Heart right ventricle (tissue), 16 donors: Measurements from ENCODE around the gene VANGL2. TPM values are rescaled to one million over a fixed set of nuclear protein-coding genes. Genes with fewer than 3 reads are reported as not detected.

ENCODE experiments used
- ATAC-seq, 8 donors: fragments of 200-7000 bp; cut with Tn5 transposase; one replicate each; pipeline ENCODE4 v1.9.1; 2020; ENCODE audit warnings: mild to moderate bottlenecking in 8 of 8, moderate library complexity in 8 of 8, moderate number of reproducible peaks in 1 of 8
- DNase-seq, 2 donors: peaks; one replicate each; pipeline ENCODE4 v3.0.0-alpha.2; 2020
- H3K27ac ChIP-seq, 10 donors: fragments of 200-600 bp; sonication (generic) in 2 of 10; one replicate each; pipeline versions ENCODE4 v1.5.0 to v1.8.0; 2020 to 2022; ENCODE audit warnings: mild to moderate bottlenecking in 3 of 10
- H3K27me3 ChIP-seq, 7 donors: fragments of 200-600 bp; one replicate each; pipeline ENCODE4 v1.8.0; 2021 to 2022; ENCODE audit warnings: mild to moderate bottlenecking in 2 of 7
- H3K36me3 ChIP-seq, 9 donors: fragments of 200-600 bp; sonication (generic) in 1 of 9; one replicate each; pipeline versions ENCODE4 v1.5.0 to v1.8.0; 2020 to 2022; ENCODE audit warnings: mild to moderate bottlenecking in 2 of 9
- H3K4me1 ChIP-seq, 9 donors: fragments of 200-600 bp; sonication (generic) in 1 of 9; one replicate each; pipeline versions ENCODE4 v1.5.0 to v1.8.0; 2020 to 2022; ENCODE audit warnings: mild to moderate bottlenecking in 4 of 9
- H3K4me3 ChIP-seq, 10 donors: fragments of 200-600 bp; sonication (generic) in 2 of 10; one replicate each; pipeline versions ENCODE4 v1.5.0 to v1.8.0; 2020 to 2022; ENCODE audit warnings: mild to moderate bottlenecking in 7 of 10, moderate library complexity in 2 of 10
- H3K9me3 ChIP-seq, 11 donors: fragments of 200-600 bp in 10 of 11; sonication (generic) in 2 of 11; one replicate each; pipeline versions ENCODE4 v1.5.0 to v1.8.0; 2013 to 2022; ENCODE audit warnings: mild to moderate bottlenecking in 2 of 11, control low read depth in 1 of 11, moderate library complexity in 1 of 11
- WGBS, 2 donors: extraction: QIAGEN DNeasy Blood & Tissue Kit; methylation state at CpG; one replicate each; pipeline ENCODE4 v1.1.7; 2013; ENCODE audit warnings: inconsistent platforms in 1 of 2; 5-methylcytosine and 5-hydroxymethylcytosine counted together
- intact Hi-C, 10 donors: fragments of 100-400 bp; cut with DNase I; formaldehyde crosslinking; loops; one replicate each; pipeline versions ENCODE4 v1.11.1 to v1.14.2; 2022
- polyA plus RNA-seq, 2 donors: library from polyadenylated mRNA; stranded (reverse); fragments of 200-250 nt; gene quantifications; one replicate each; pipeline ENCODE4 v1.2.3, GENCODE V29; 2013
- total RNA-seq, 10 donors: library from RNA; stranded (reverse); fragmentation: NEBNext Ultra II Directional in 3 of 10; extraction: Animal tissue kit (Norgen Biotek cat#: 25700) in 3 of 10; gene quantifications; one replicate each; pipeline versions ENCODE4 v1.2.1 to v1.2.4, GENCODE V29; 2021 to 2023
- TF ChIP-seq, protein P1 (sequence below), 9 donors: fragments of 200-600 bp; sonication (generic) in 2 of 9; IDR thresholded peaks; one replicate each; pipeline versions ENCODE4 v1.5.0 to v1.8.0; 2021 to 2022; ENCODE audit warnings: antibody characterized with exemption in 9 of 9, mild to moderate bottlenecking in 5 of 9, moderate library complexity in 1 of 9
- donor health status: Arrhythmogenic right ventricular cardiomyopathy.
- donor health status: ischemic (EF 13 %, LVEDD 7.1; RV severe dilation, severe dysfunction).
- donor health status: healthy with polysubstance abuse.
- donor health status: DM: no; HTN: yes; CAD: no.
- donor health status: DM: no; HTN: no; CAD: no.
- donor health status: ischemic (EF 25% LVEDD 6.9; RV normal size, moderate dysfunction).
- donor health status: ischemic (EF 25% LVEDD 5.7; RV mildly dilated, moderate dysfunction).
- donor health status: healthy.
- donor health status: DM: yes; HTN: yes; CAD: no.
- donor health status: Ischemic cardiomyopathy.
- donor health status: ischemic (EF 35%, LVEDD 5.7; RV mildly dilated, moderate dysfunction).
- donor health status: nonischemic (EF 11% LVEDD 7.7; RV severe dilation, severe dysfunction).
- donor health status: DM: yes; HTN: yes; CAD: no.
- donor health status: PGD.
- donor health status: ischemic (EF 29% LVEDD 5.4; RV normal size, mild dysfunction).
- donor health status: nonischemic (EF 23%, LVEDD 6.1; RV moderate dilation, normal function).

The VANGL2 gene
- total and polyA plus RNA-seq, 12 donors, result 0.68 to 4.1 (median 1.9) TPM

DNA sequence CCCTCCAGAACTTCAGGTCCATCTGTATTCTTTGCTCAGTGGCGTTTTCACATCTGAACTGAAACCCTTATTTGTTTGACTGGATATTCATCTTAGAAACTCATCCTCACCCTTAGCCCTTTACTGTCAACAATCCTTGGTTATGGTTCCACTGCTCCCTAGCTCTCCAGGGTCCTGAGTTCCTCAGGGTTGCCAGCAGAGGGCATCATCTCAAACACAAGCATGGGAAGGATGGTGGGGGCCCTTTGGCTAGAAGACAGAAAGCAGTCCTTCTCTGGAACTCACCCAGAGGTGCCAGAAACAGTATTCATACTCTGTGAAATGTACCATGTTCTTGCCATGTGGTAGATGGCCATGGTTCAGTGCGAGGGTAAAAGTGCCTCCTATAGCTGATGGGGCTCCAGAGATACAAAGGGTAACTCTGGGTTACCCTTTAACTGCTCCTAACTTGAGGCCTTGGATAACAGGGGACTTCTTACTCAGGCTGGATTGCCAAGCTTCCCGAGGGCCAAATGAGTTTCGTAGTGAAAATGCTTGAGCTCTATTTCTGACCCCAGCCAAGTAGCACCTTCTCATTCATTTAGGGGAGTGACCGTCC, 45.9 kb upstream of the VANGL2 start:
- H3K27me3 ChIP-seq, result no peaks in the 10 kb centered on the region
- H3K36me3 ChIP-seq, result peaks cover 0 to 100% (median 88%) of the 10 kb centered on the region in 9 donors
- TF ChIP-seq, protein P1, sequence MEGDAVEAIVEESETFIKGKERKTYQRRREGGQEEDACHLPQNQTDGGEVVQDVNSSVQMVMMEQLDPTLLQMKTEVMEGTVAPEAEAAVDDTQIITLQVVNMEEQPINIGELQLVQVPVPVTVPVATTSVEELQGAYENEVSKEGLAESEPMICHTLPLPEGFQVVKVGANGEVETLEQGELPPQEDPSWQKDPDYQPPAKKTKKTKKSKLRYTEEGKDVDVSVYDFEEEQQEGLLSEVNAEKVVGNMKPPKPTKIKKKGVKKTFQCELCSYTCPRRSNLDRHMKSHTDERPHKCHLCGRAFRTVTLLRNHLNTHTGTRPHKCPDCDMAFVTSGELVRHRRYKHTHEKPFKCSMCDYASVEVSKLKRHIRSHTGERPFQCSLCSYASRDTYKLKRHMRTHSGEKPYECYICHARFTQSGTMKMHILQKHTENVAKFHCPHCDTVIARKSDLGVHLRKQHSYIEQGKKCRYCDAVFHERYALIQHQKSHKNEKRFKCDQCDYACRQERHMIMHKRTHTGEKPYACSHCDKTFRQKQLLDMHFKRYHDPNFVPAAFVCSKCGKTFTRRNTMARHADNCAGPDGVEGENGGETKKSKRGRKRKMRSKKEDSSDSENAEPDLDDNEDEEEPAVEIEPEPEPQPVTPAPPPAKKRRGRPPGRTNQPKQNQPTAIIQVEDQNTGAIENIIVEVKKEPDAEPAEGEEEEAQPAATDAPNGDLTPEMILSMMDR (IDR thresholded peaks at IDR 0.05), result peak in 7 of 9 donors; percentile 31 to 53 (median 41)
- peaks cover 0 to 17% (median 4%) of the 10 kb centered on the region in 9 donors for H3K4me1 ChIP-seq
- intact Hi-C loops, result no loop called here
- peak in 1 of 8 donors; percentile 34 for ATAC-seq
- no peak for DNase-seq
- H3K9me3 ChIP-seq, result no peaks in the 10 kb centered on the region
- H3K4me3 ChIP-seq, result no peak overlapping the region
- WGBS, 2 donors, result 68 to 79% methylated on average over 5 of the region's 5 CpGs
- no peak overlapping the region for H3K27ac ChIP-seq

DNA sequence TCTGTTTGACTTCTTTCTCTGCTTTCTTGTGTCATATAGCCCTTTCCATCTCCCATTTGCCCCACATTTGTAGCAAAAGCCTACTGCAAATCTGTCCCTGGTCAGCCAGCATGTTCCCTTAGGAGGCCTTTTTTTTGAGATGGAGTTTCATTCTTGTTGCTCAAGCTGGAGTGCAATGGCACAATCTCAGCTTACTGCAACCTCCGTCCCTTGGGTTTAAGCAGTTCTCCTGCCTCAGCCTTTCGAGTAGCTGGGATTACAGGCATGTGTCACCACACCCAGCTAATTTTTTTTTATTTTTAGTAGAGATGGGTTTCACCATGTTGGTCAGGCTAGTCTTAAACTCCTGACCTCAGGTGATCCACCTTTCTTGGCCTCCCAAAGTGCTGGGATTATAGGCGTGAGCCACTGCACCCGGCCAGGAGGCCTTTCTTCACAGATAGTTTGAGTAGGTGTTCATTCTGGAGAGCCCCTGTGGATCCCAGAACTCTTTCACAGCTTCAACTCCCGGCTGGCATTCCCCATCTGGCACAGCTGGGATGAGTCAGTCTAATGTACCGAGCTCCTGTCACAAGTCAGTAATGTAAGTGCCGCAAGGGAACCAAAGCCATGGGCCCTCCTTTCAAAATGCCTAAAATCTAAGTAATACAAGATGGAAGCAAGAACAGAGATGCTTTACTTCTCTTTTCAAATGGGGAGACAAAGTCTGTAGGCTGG, 42.9 kb upstream of the VANGL2 start:
- intact Hi-C loops, result no loop called here
- DNase-seq (no peak), ATAC-seq (peak in 2 of 8 donors; percentile 8 to 18)
- H3K4me1 ChIP-seq, result peaks cover 0 to under 1% (median 0%) of the 10 kb centered on the region in 9 donors
- 83 to 89% methylated on average over 7 of the region's 7 CpGs for WGBS, 2 donors
- peaks cover 0 to 88% (median 60%) of the 10 kb centered on the region in 9 donors for H3K36me3 ChIP-seq
- no peaks in the 10 kb centered on the region for H3K9me3 ChIP-seq
- TF ChIP-seq, protein P1 (IDR thresholded peaks at IDR 0.05), result no peak
- H3K27me3 ChIP-seq, result no peaks in the 10 kb centered on the region
- H3K27ac ChIP-seq, result no peak overlapping the region
- no peak overlapping the region for H3K4me3 ChIP-seq

DNA sequence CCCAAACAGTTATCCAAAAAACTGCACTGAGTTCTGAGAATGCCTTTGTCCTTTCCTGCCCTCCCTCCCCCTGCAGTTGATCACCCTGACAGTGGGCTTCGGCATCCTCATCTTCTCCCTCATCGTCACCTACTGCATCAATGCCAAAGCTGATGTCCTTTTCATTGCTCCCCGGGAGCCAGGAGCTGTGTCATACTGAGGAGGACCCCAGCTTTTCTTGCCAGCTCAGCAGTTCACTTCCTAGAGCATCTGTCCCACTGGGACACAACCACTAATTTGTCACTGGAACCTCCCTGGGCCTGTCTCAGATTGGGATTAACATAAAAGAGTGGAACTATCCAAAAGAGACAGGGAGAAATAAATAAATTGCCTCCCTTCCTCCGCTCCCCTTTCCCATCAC, 42.3 kb upstream of the VANGL2 start:
- no peaks in the 10 kb centered on the region for H3K9me3 ChIP-seq
- H3K4me3 ChIP-seq, result no peak overlapping the region
- TF ChIP-seq, protein P1 (IDR thresholded peaks at IDR 0.05), result no peak
- H3K4me1 ChIP-seq, result no peaks in the 10 kb centered on the region
- ATAC-seq (no peak), DNase-seq (no peak)
- peaks cover 0 to 82% (median 54%) of the 10 kb centered on the region in 9 donors for H3K36me3 ChIP-seq
- H3K27ac ChIP-seq, result no peak overlapping the region
- WGBS, 2 donors, result 81 to 86% methylated on average over 4 of the region's 4 CpGs
- intact Hi-C loops, result no loop called here
- H3K27me3 ChIP-seq, result no peaks in the 10 kb centered on the region

DNA sequence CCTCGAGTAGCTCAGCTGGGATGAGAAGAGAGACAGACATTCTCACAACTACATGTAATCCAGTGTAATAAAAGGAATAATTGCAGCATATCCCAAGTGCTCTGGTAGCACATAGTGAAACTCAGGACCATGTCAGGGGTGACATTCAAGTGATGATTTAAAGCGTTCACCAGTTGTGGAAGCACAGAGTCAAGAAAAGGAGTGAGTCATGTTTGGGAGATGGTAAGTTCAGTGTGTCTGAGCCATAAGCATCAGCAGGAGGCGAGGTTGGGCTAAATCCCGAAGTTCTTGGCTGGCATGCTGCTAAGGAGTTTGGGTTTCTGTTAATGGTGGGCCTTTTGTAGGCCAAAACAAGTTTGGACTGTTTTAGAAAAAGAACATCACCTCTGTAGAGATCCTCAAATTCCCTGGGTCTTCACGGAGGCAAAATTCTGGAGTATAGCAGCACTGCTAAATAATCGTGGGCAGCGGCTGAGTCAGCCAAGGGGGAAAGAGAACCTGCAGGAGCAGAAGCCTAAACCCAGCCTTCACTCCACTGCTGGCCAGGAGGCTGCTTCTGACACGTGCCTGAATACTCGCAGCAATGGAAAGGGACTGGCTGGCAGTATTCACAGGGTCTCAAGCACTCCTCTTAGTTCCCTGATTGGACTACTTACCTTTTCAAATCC, 40.7 kb upstream of the VANGL2 start:
- 85 to 86% methylated on average over 9 of the region's 9 CpGs for WGBS, 2 donors
- DNase-seq (no peak), ATAC-seq (no peak)
- H3K27ac ChIP-seq, result no peak overlapping the region
- TF ChIP-seq, protein P1 (IDR thresholded peaks at IDR 0.05), result no peak
- no peaks in the 10 kb centered on the region for H3K4me1 ChIP-seq
- intact Hi-C loops, result loop anchor here in 1 of 10 donors (1.0 kb wide), 1 partner anchor 13 kb away; no protein-coding TSS in a partner anchor
- H3K4me3 ChIP-seq, result no peak overlapping the region
- no peaks in the 10 kb centered on the region for H3K9me3 ChIP-seq
- H3K36me3 ChIP-seq, result peaks cover 0 to 66% (median 41%) of the 10 kb centered on the region in 9 donors
- no peaks in the 10 kb centered on the region for H3K27me3 ChIP-seq
